Measurements from ENCODE around the gene NFIC. TPM values are rescaled to one million over a fixed set of nuclear protein-coding genes. Genes with fewer than 3 reads are reported as not detected.

NFIC gene
- total RNA-seq, 8 experiments from 2014 or later, result 0.82 to 77.5 (median 6.3) TPM

DNA sequence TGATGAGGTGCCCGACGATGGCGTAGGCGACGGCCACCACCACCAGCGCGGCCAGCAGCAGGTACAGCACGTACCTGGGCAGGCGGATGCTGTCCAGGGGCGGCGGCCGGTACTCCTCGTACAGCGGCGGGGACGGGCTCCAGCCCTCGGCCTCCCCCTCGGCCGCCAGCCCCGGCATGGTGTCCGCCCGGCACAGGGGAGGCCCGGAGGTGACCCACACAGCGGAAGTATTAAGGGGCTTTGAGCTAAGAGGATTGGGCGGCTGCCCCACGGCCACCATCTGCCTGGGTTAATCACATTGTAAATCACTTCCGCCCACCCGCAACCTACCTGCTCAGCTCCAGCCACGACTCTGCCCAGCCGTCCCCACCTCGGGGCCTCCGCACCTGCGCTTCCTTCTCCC lies 116.8 kb downstream of the NFIC start, which contains the start of gene SMIM44:
TSS of gene SMIM44 (minus strand) at position 216 of the 403 bp plus-strand sequence. CDS start at position 178, 38 bp downstream.
- H3K27ac ChIP-seq, result no peak within 1 kb of the TSS
- peaks cover 6 to 9% of the 10 kb centered on the region in 2 donors for H3K4me1 ChIP-seq (replicated peaks in 1 of 2)
- in situ Hi-C loops (cut with MboI; ENCODE audit: low pct_unique_long_range_greater_than_20kb in 2 of 9, low sequenced_read_pairs in 9 of 9, unreplicated experiment in 9 of 9), result loop anchor here in 4 of 9 experiments (10.0 to 25.0 kb wide), 3 partner anchors 146 to 171 kb away; no protein-coding TSS in a partner anchor
- WGBS, 10 experiments, result 16 to 100% (median 36%) methylated on average over 1 to 8 of the region's 33 CpGs; no CpG with 5 or more reads in 4 of the 10 experiments
- ATAC-seq (replicated peaks in 6 of 8), result peak in 1 of 8 experiments; percentile 2
- no peak within 1 kb of the TSS for H3K4me3 ChIP-seq

DNA sequence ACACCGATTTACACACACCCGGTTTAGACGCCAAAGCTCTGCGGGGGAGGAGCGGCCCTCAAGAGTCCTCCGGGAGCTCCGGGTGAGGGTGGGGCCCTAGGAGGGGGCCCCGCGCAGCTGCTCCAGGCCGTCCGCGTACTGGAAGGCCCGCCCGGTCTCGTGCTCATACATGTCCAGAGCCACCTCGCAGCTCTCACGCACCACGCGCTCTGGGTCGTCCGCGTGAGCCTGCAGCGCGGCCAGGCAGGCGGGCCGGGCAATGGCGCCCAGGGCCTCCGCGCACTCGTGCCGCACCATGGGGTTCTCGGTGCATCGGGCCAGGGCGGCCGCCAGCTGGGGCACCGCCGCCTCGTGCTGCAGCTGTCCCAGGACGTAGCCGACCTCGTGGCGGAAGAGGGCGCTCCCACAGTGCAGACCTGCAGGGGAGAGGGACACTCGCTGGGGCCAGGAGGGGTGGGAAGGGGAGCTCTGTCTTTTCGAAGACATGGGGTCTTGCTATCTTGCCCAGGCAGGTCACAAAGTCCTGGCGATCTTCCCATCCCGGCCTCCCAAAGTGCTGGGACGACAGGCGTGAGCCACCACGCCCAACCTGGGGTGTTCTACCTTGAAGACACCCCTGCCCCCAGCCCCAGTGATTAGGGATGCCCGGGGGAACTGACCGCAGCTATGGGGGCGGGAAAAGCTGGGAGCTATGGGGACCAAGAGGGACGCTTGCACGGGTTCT lies 125.2 kb downstream of the NFIC start:
- Histone ChIP-seq H3K4me3 (no peak overlapping the region), H3K27ac (no peak overlapping the region), H3K4me1 (replicated peaks in 1 of 2) (no peaks in the 10 kb centered on the region)
- in situ Hi-C loops (cut with MboI; ENCODE audit: low pct_unique_long_range_greater_than_20kb in 2 of 9, low sequenced_read_pairs in 9 of 9, unreplicated experiment in 9 of 9), result loop anchor here in 2 of 9 experiments (25.0 kb wide), 2 partner anchors 154 to 179 kb away; no protein-coding TSS in a partner anchor
- WGBS, 10 experiments, result 93 to 100% methylated on average over 3 to 10 of the region's 55 CpGs; no CpG with 5 or more reads in 8 of the 10 experiments
- ATAC-seq (replicated peaks in 6 of 8), result peak in 3 of 8 experiments; percentile 11 to 19 (median 18)

DNA sequence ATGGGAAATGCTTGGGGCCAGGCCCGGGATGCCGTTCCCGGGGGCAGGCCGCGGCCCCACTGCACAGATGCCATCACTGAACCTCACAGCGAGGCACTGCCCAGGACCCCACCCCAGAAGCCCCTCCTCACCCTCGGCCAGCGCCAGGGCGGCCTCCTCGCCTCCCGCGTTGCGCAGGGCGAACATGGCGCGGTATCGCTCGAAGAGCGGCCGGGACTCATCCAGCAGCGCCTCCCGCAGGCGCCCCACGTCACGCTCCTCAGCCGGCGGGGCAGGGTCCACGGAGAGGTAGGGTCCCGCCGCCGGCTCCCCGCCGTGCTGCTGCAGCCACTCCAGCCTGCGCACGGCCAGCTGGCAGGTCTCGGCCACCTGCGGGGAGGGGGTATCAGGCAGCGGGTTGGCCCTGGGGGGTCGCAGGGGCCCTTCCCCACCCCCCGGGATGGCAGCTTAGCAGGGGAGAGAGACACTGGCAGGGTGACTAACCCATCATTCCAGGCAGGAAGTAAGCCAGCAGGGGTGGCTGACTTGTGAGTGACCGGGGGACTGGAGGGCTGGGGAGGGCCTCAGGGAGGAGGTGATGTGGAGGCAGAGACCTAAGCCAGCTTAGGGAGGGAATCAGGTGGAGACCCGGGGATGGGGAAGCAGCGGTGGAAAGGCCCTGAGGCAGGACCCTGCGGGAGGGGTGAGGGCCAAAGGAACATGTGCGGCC lies 125.9 kb downstream of the NFIC start:
- peak in 2 of 8 experiments; percentile 7 to 19 for ATAC-seq (replicated peaks in 6 of 8)
- 100% methylated on average over 1 of the region's 45 CpGs; no CpG with 5 or more reads in 9 of the 10 experiments for WGBS, 10 experiments
- H3K4me1 ChIP-seq (replicated peaks in 1 of 2), result no peaks in the 10 kb centered on the region
- no peak overlapping the region for H3K4me3 ChIP-seq
- H3K27ac ChIP-seq, result no peak overlapping the region
- in situ Hi-C loops (cut with MboI; ENCODE audit: low pct_unique_long_range_greater_than_20kb in 2 of 9, low sequenced_read_pairs in 9 of 9, unreplicated experiment in 9 of 9), result loop anchor here in 2 of 9 experiments (25.0 kb wide), 2 partner anchors 155 to 180 kb away; no protein-coding TSS in a partner anchor

DNA sequence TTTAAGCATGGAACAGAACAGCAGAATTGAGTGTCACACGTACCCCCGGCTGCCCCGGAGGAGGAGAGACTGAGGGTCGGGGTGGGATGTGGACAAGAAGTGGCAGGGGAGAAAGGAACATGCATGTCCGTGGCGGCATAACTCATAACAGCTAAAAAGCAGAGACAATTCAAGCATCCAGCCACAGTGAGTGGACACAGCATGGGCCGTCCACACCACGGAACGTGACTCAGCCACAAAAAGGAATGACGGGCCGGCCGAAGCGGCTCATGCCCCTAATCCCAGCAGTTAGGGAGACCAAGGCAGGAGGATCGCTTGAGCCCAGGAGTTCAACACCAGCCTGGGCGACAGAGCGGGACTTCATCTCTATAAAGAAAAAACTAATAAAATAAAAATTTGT lies 126.5 kb downstream of the NFIC start:
- ATAC-seq (replicated peaks in 6 of 8), result no peak
- 80 to 100% (median 95%) methylated on average over 1 to 9 of the region's 16 CpGs; no CpG with 5 or more reads in 4 of the 10 experiments for WGBS, 10 experiments
- Histone ChIP-seq H3K27ac (no peak overlapping the region), H3K4me3 (no peak overlapping the region), H3K4me1 (replicated peaks in 1 of 2) (no peaks in the 10 kb centered on the region)
- in situ Hi-C loops (cut with MboI; ENCODE audit: low pct_unique_long_range_greater_than_20kb in 2 of 9, low sequenced_read_pairs in 9 of 9, unreplicated experiment in 9 of 9), result loop anchor here in 2 of 9 experiments (25.0 kb wide), 2 partner anchors 156 to 181 kb away; no protein-coding TSS in a partner anchor

DNA sequence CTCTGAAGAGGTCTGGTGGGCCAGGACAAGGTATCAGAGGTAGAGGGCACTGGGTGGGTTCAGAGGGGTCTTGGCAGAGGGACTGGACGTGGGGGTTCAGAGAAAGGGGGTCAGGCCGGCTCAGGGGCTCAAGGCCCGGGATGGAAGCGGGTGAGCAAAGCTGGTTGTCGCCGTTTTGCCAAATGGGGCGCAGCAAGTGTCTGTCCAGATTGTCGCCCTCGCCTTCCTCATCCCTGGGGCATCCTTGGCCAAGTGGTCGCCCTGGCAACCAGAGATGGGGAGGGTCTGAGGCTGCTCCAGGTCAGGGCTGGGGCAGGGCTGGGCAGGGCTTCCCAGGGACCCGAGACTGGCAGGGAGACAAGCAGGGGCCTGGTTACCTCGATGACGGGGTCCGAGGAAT lies 127.3 kb downstream of the NFIC start:
- Histone ChIP-seq H3K4me3 (no peak overlapping the region), H3K27ac (no peak overlapping the region), H3K4me1 (replicated peaks in 1 of 2) (no peaks in the 10 kb centered on the region)
- ATAC-seq (replicated peaks in 6 of 8), result peak in 4 of 8 experiments; percentile 6 to 18 (median 8)
- in situ Hi-C loops (cut with MboI; ENCODE audit: low pct_unique_long_range_greater_than_20kb in 2 of 9, low sequenced_read_pairs in 9 of 9, unreplicated experiment in 9 of 9), result loop anchor here in 2 of 9 experiments (25.0 kb wide), 2 partner anchors 156 to 181 kb away; no protein-coding TSS in a partner anchor
- 93% methylated on average over 4 of the region's 14 CpGs; no CpG with 5 or more reads in 9 of the 10 experiments for WGBS, 10 experiments

DNA sequence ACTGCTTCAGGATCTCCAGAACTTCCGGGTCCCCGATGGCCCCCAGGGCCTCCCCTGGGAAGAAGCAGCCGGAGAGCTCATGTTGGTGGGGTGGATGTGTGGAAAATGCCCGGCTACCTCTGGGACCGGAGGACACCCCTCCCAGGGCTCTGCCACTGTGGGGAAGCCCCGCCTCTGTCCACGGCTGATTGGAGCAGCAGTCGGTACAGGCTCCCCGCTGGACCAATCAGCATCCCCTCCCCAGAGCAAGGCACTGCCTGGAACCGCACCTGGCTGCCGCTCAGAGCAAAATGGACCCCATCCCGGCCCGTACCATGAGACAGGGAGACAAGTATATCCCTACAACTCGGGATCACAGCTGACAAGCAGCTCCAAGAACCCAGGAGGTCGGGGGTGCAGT lies 127.7 kb downstream of the NFIC start:
- Histone ChIP-seq H3K4me3 (no peak overlapping the region), H3K27ac (no peak overlapping the region), H3K4me1 (replicated peaks in 1 of 2) (no peaks in the 10 kb centered on the region)
- peak; percentile 24 to 88 (median 57) for ATAC-seq (replicated peaks in 6 of 8)
- in situ Hi-C loops (cut with MboI; ENCODE audit: low pct_unique_long_range_greater_than_20kb in 2 of 9, low sequenced_read_pairs in 9 of 9, unreplicated experiment in 9 of 9), result loop anchor here in 2 of 9 experiments (25.0 kb wide), 2 partner anchors 157 to 182 kb away; no protein-coding TSS in a partner anchor
- WGBS, 10 experiments, result 20 to 100% (median 67%) methylated on average over 1 to 2 of the region's 15 CpGs; no CpG with 5 or more reads in 6 of the 10 experiments

DNA sequence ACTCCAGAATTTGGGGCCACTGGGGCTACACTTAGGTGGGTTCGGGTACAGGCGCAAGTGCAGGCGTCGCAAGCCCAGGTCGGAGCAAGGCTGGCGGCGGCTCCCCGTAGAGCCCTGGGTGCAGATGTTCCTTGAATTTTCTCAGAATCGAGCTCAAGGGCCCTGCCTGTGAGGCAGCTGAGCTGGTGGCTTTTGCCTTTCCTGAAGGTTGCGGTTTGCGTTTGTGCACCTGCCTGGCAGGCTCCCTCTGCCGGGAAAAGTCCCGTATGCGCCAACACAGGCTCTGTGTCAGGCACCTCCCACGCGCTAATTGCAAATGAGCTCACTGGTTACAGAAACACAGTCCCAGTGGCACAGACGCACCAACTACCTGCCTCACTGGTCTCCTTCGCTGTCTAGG lies 128.2 kb downstream of the NFIC start:
- H3K27ac ChIP-seq, result no peak overlapping the region
- peaks cover under 1 to 3% of the 10 kb centered on the region in 2 donors for H3K4me1 ChIP-seq (replicated peaks in 1 of 2)
- 80 to 100% (median 94%) methylated on average over 1 to 9 of the region's 18 CpGs; no CpG with 5 or more reads in 2 of the 10 experiments for WGBS, 10 experiments
- in situ Hi-C loops (cut with MboI; ENCODE audit: low pct_unique_long_range_greater_than_20kb in 2 of 9, low sequenced_read_pairs in 9 of 9, unreplicated experiment in 9 of 9), result loop anchor here in 2 of 9 experiments (25.0 kb wide), 2 partner anchors 157 to 182 kb away; no protein-coding TSS in a partner anchor
- peak in 1 of 8 experiments; percentile 3 for ATAC-seq (replicated peaks in 6 of 8)
- no peak overlapping the region for H3K4me3 ChIP-seq

DNA sequence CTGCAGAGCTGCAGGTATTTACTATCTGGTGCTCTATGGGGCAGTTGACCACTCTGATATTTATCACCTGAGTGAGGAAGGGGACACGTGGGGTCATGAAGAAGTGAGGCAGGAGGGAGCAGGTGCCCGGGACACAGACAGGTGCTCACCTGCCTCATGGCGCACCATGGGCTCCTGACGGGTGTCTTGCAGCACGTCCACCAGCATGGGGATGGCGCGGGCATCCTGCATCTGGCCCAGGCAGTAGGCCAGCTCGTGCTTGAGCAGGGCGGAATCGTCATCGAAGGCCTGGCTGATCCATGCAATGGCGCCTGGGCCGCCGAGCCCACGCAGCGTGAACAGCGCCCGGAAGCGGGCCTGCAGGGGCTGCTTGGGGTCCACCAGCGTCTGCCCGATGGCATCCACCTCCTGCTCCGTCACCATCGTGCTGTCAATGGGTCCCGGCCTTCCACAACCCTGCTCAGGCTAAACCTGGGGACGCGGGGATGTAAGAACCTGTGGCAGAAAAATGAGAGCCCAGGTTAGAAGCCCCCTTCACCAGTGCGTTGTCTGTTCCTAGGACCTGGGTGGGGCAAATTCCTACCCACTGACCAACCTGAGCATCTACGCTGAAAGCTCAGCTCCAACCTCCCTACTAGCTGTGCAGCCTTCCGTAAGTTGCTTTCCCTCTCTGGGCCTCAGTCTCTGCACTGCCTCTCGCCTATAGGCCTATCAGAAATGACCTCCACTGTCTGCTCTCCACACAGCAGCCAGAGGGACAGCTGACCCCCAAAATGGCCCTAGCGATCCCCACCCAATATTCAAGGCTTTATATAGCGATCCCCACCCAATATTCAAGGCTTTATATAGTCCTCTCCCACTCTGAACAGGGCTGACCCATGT lies 130.2 kb downstream of the NFIC start:
- H3K27ac ChIP-seq, result no peak overlapping the region
- in situ Hi-C loops (cut with MboI; ENCODE audit: low pct_unique_long_range_greater_than_20kb in 2 of 9, low sequenced_read_pairs in 9 of 9, unreplicated experiment in 9 of 9), result loop anchor here in 2 of 9 experiments (25.0 kb wide), 2 partner anchors 159 to 184 kb away; no protein-coding TSS in a partner anchor
- peak in 1 of 8 experiments; percentile 6 for ATAC-seq (replicated peaks in 6 of 8)
- peaks cover 3 to 5% of the 10 kb centered on the region in 2 donors for H3K4me1 ChIP-seq (replicated peaks in 1 of 2)
- H3K4me3 ChIP-seq, result no peak overlapping the region
- WGBS, 10 experiments, result 40 to 100% (median 100%) methylated on average over 1 to 11 of the region's 32 CpGs; no CpG with 5 or more reads in 3 of the 10 experiments

DNA sequence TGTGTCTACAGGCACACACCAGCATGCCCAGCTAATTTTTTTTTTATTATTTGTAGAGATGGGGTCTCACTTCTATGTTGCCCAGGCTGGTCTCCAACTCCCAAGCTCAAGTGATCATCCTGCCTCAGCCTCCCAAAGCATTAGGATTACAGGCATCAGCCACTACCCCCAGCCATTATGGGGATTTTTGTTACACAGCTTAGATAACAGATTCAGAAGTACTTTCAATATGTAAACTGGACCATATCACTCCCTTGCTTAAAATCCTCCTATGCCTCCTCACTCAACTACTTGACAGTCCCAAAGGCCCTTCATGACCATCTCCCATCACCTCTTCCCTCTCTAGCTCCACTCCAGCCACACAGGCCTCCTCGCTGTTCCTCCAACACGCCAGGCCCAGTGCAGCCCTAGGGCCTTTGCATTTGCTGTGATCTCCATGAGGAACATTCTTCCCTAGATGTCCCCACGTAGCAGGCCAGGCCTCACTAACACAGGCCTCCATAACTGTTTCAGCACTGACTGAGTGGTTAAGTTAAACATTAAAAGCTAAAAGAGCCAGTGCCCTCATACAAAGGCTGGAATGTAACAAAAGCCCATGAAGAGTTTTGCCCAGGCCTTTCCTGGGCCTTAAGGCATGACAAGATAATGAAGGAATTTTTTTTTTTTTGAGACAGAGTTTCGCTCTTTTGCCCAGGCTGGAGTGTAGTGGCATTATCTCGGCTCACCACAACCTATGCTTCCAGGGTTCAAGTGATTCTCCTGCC lies 131.6 kb downstream of the NFIC start:
- in situ Hi-C loops (cut with MboI; ENCODE audit: low pct_unique_long_range_greater_than_20kb in 2 of 9, low sequenced_read_pairs in 9 of 9, unreplicated experiment in 9 of 9), result loop anchor here in 2 of 9 experiments (25.0 kb wide), 2 partner anchors 161 to 186 kb away; no protein-coding TSS in a partner anchor
- WGBS, 10 experiments, result 20 to 100% (median 100%) methylated on average over 1 to 5 of the region's 5 CpGs; no CpG with 5 or more reads in 2 of the 10 experiments
- Histone ChIP-seq H3K27ac (no peak overlapping the region), H3K4me3 (no peak overlapping the region), H3K4me1 (replicated peaks in 1 of 2) (peaks cover 3 to 5% of the 10 kb centered on the region in 2 donors)
- no peak for ATAC-seq (replicated peaks in 6 of 8)

DNA sequence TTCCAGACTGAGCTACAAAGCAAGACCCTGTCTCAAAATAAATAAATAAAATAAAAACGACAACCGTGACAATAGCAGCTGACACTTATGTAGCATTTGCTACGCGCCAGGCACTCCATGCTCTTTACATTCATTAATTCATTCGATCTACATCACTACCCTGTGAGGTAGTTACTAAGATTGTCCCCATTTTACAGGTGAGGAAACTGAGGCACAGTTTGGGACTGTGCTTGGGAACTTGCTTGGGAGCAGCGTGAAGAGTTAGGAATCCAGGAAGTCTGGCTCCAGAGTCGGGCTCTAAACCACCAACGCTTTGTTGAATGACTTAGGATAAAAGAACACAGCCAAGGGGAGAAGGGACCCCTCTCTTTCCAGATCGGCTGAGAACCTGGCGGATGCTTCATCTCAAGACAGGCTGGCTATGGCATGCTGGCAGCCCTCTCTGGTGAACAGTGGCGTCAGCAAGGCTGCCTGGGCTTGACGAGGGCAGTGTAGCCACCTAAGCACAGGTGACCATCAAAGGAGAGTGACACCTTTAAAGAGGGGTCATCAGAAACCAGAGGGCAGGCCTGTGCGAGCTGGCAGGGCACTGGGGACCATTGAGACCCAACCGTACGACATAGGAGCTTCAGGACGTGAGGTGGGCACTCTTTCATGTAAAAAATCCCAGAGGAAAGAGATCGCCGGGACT lies 133.5 kb downstream of the NFIC start:
- peaks cover 3 to 5% of the 10 kb centered on the region in 2 donors for H3K4me1 ChIP-seq (replicated peaks in 1 of 2)
- in situ Hi-C loops (cut with MboI; ENCODE audit: low pct_unique_long_range_greater_than_20kb in 2 of 9, low sequenced_read_pairs in 9 of 9, unreplicated experiment in 9 of 9), result loop anchor here in 2 of 9 experiments (25.0 kb wide), 2 partner anchors 163 to 188 kb away; no protein-coding TSS in a partner anchor
- peak in 4 of 8 experiments; percentile 7 to 14 (median 10) for ATAC-seq (replicated peaks in 6 of 8)
- peak overlapping the region; percentile 99 to 100 for H3K27ac ChIP-seq
- H3K4me3 ChIP-seq, result peak overlapping the region; percentile 68 to 100 (median 81)
- WGBS, 10 experiments, result 0 to 41% (median 20%) methylated on average over 1 to 15 of the region's 18 CpGs; no CpG with 5 or more reads in 1 of the 10 experiments

Data from motor neuron (in vitro differentiated cells).